Effector memory CD8-positive, alpha-beta T cell (primary cell): Measurements from ENCODE around the gene GSG1.
"Not testable (repeated sequence)": the region's sequence is repeated elsewhere in the genome, so short reads cannot be mapped to it uniquely, and the experiment has no call there.

ENCODE experiments used
- ATAC-seq: fragments of 150-1000 bp; cut with Tn5 transposase; replicated peaks from 2 replicates; pipeline ENCODE4 v1.10.0; 2021; ENCODE audit warnings: mild to moderate bottlenecking, moderate library complexity
- DNase-seq, 3 experiments: peaks; one replicate each; pipeline ENCODE4 v3.0.0; 2021
- H3K27ac Mint-ChIP-seq, 2 donors: one replicate each; pipeline ENCODE4 v1.8.0; 2022; ENCODE audit warnings: mild to moderate bottlenecking in 2 of 2, mixed read lengths in 2 of 2, moderate library complexity in 2 of 2
- H3K27me3 Mint-ChIP-seq, 2 donors: one replicate each; pipeline ENCODE4 v1.8.0; 2022; ENCODE audit warnings: mixed read lengths in 2 of 2
- H3K36me3 Mint-ChIP-seq: one replicate; pipeline ENCODE4 v1.8.0; 2022; ENCODE audit warnings: mild to moderate bottlenecking, moderate library complexity, mixed read lengths; ENCODE audit not compliant: insufficient read depth
- H3K4me1 Mint-ChIP-seq, 2 donors: one replicate each; pipeline ENCODE4 v1.8.0; 2022; ENCODE audit warnings: low read depth in 2 of 2, mixed read lengths in 2 of 2
- H3K4me3 Mint-ChIP-seq, 2 donors: one replicate each; pipeline ENCODE4 v1.8.0; 2022; ENCODE audit warnings: mild to moderate bottlenecking in 2 of 2, mixed read lengths in 2 of 2, moderate library complexity in 2 of 2
- H3K9me3 Mint-ChIP-seq, 2 donors: one replicate each; pipeline ENCODE4 v1.8.0; 2022; ENCODE audit warnings: mixed read lengths in 2 of 2

Gene GSG1

GRCh38 chr12:13093848-13094220 is 9.6 kb downstream of the GSG1 start:
- Mint-ChIP-seq H3K4me3 (no peak overlapping the region), H3K36me3 (peaks cover 3% of the 10 kb centered on the region), H3K4me1 (peaks cover 6 to 7% of the 10 kb centered on the region in 2 donors), H3K9me3 (no peaks in the 10 kb centered on the region), H3K27me3 (peaks cover 4 to 28% of the 10 kb centered on the region in 2 donors), H3K27ac (no peak overlapping the region)
- no peak for DNase-seq
- ATAC-seq, result no peak

GRCh38 chr12:13093191-13093847 is 10.1 kb downstream of the GSG1 start:
- H3K27me3 Mint-ChIP-seq, result peaks cover 4 to 28% of the 10 kb centered on the region in 2 donors
- H3K9me3 Mint-ChIP-seq, result no peaks in the 10 kb centered on the region
- no peak overlapping the region for H3K4me3 Mint-ChIP-seq
- no peak for DNase-seq
- ATAC-seq, result no peak
- H3K27ac Mint-ChIP-seq, result no peak overlapping the region
- H3K4me1 Mint-ChIP-seq, result peaks cover 2 to 4% of the 10 kb centered on the region in 2 donors
- H3K36me3 Mint-ChIP-seq, result peaks cover 2% of the 10 kb centered on the region

- no peak for DNase-seq
These were observed 11.6 kb downstream of the GSG1 start for GRCh38 chr12:13091832-13092231.

GRCh38 chr12:13090054-13090453 is 13.4 kb downstream of the GSG1 start:
- no peaks in the 10 kb centered on the region for H3K9me3 Mint-ChIP-seq
- H3K36me3 Mint-ChIP-seq, result no peaks in the 10 kb centered on the region
- H3K27me3 Mint-ChIP-seq, result peaks cover 4 to 25% of the 10 kb centered on the region in 2 donors
- DNase-seq (no peak), ATAC-seq (no peak)
- H3K27ac Mint-ChIP-seq, result no peak overlapping the region
- H3K4me3 Mint-ChIP-seq, result no peak overlapping the region
- no peaks in the 10 kb centered on the region for H3K4me1 Mint-ChIP-seq

More at GRCh38 chr12:13091832-13092231, 11.6 kb downstream of the GSG1 start:
- H3K4me3 Mint-ChIP-seq, result no peak overlapping the region
- ATAC-seq, result no peak
- no peaks in the 10 kb centered on the region for H3K9me3 Mint-ChIP-seq
- H3K36me3 Mint-ChIP-seq, result no peaks in the 10 kb centered on the region
- no peaks in the 10 kb centered on the region for H3K4me1 Mint-ChIP-seq
- no peak overlapping the region for H3K27ac Mint-ChIP-seq
- peaks cover 4 to 28% of the 10 kb centered on the region in 2 donors for H3K27me3 Mint-ChIP-seq

GRCh38 chr12:13088496-13088895 is 15.0 kb downstream of the GSG1 start:
- Mint-ChIP-seq H3K27ac (no peak overlapping the region), H3K4me3 (no peak overlapping the region), H3K9me3 (no peaks in the 10 kb centered on the region), H3K4me1 (no peaks in the 10 kb centered on the region), H3K36me3 (no peaks in the 10 kb centered on the region), H3K27me3 (peaks cover 0 to 15% of the 10 kb centered on the region in 2 donors)
- no peak for DNase-seq
- ATAC-seq, result no peak

GRCh38 chr12:13087766-13088165 is 15.7 kb downstream of the GSG1 start:
- Mint-ChIP-seq H3K27me3 (peaks cover 0 to 11% of the 10 kb centered on the region in 2 donors), H3K27ac (no peak overlapping the region), H3K9me3 (no peaks in the 10 kb centered on the region), H3K36me3 (no peaks in the 10 kb centered on the region), H3K4me3 (no peak overlapping the region), H3K4me1 (no peaks in the 10 kb centered on the region)
- DNase-seq (no peak), ATAC-seq (no peak)

GRCh38 chr12:13085968-13086686 is 17.3 kb downstream of the GSG1 start:
- H3K4me1 Mint-ChIP-seq, result no peaks in the 10 kb centered on the region
- H3K4me3 Mint-ChIP-seq, result no peak overlapping the region
- H3K27me3 Mint-ChIP-seq, result peaks cover 0 to 7% of the 10 kb centered on the region in 2 donors
- peaks cover under 1% of the 10 kb centered on the region for H3K36me3 Mint-ChIP-seq
- ATAC-seq (no peak), DNase-seq (no peak)
- H3K27ac Mint-ChIP-seq, result no peak overlapping the region
- H3K9me3 Mint-ChIP-seq, result no peaks in the 10 kb centered on the region

GRCh38 chr12:13084898-13085640 is 18.4 kb downstream of the GSG1 start:
- Mint-ChIP-seq H3K27ac (no peak overlapping the region), H3K9me3 (no peaks in the 10 kb centered on the region), H3K4me1 (no peaks in the 10 kb centered on the region), H3K36me3 (peaks cover 5% of the 10 kb centered on the region), H3K4me3 (no peak overlapping the region), H3K27me3 (no peaks in the 10 kb centered on the region)
- ATAC-seq, result no peak
- DNase-seq, result no peak

GRCh38 chr12:13083638-13084037 is 19.8 kb downstream of the GSG1 start:
- H3K27me3 Mint-ChIP-seq, H3K36me3 Mint-ChIP-seq, H3K4me3 Mint-ChIP-seq, H3K4me1 Mint-ChIP-seq, DNase-seq, ATAC-seq, H3K27ac Mint-ChIP-seq, H3K9me3 Mint-ChIP-seq: not testable (repeated sequence)

- no peak overlapping the region for H3K27ac Mint-ChIP-seq
- no peaks in the 10 kb centered on the region for H3K27me3 Mint-ChIP-seq
- H3K36me3 Mint-ChIP-seq, result peaks cover 5% of the 10 kb centered on the region
- no peak for DNase-seq
- no peak for ATAC-seq
- no peak overlapping the region for H3K4me3 Mint-ChIP-seq
- H3K4me1 Mint-ChIP-seq, result no peaks in the 10 kb centered on the region
- H3K9me3 Mint-ChIP-seq, result no peaks in the 10 kb centered on the region
These were observed 20.6 kb downstream of the GSG1 start for GRCh38 chr12:13082861-13083260.

- DNase-seq, result no peak
- H3K9me3 Mint-ChIP-seq, result no peaks in the 10 kb centered on the region
- no peak overlapping the region for H3K4me3 Mint-ChIP-seq
- H3K27ac Mint-ChIP-seq, result no peak overlapping the region
- ATAC-seq, result no peak
- no peaks in the 10 kb centered on the region for H3K27me3 Mint-ChIP-seq
- H3K4me1 Mint-ChIP-seq, result no peaks in the 10 kb centered on the region
- H3K36me3 Mint-ChIP-seq, result peaks cover 5% of the 10 kb centered on the region
These were observed 23.2 kb downstream of the GSG1 start for GRCh38 chr12:13080266-13080665.

GRCh38 chr12:13079440-13079906 is 24.0 kb downstream of the GSG1 start:
- Mint-ChIP-seq H3K27ac (no peak overlapping the region), H3K27me3 (no peaks in the 10 kb centered on the region), H3K36me3 (peaks cover 5% of the 10 kb centered on the region)

GRCh38 chr12:13075786-13076570 is 27.5 kb downstream of the GSG1 start:
- no peak overlapping the region for H3K4me3 Mint-ChIP-seq
- H3K27ac Mint-ChIP-seq, result no peak overlapping the region
- H3K36me3 Mint-ChIP-seq, result peaks cover 3% of the 10 kb centered on the region
- no peaks in the 10 kb centered on the region for H3K27me3 Mint-ChIP-seq
- no peaks in the 10 kb centered on the region for H3K9me3 Mint-ChIP-seq
- ATAC-seq (no peak), DNase-seq (no peak)
- H3K4me1 Mint-ChIP-seq, result no peaks in the 10 kb centered on the region

More at GRCh38 chr12:13079440-13079906, 24.0 kb downstream of the GSG1 start:
- Mint-ChIP-seq H3K4me3 (no peak overlapping the region), H3K4me1 (no peaks in the 10 kb centered on the region), H3K9me3 (no peaks in the 10 kb centered on the region)
- ATAC-seq, result no peak
- no peak for DNase-seq
